K562 (cell line): Measurements from ENCODE around the gene EPHA10. TPM values are rescaled to one million over a fixed set of nuclear protein-coding genes. Genes with fewer than 3 reads are reported as not detected.

Experiments
- ATAC-seq: fragments of 200-7000 bp; cut with Tn5 transposase; 3 replicates; pipeline ENCODE4 v1.9.1; 2020; ENCODE audit warnings: moderate library complexity
- BruUV-seq: library from RNA; stranded (reverse); fragments of 400-500 nt; replicated peaks from 2 replicates; lab custom pipeline; 2021; lab: Mats Ljungman, UMichigan
- CTCF ChIA-PET: fragments of 300-600 bp; formaldehyde crosslinking; extraction: SDS; loops from one replicate; lab custom pipeline; 2021; ENCODE audit warnings: low intra/inter-chr PET ratio; lab: Yijun Ruan, JAX
- POLR2A ChIA-PET: fragments of 300-600, 350-650 bp; sonication (Branson Sonifier 250); formaldehyde crosslinking; extraction: SDS; loops from one replicate; lab custom pipeline; 2021; ENCODE audit warnings: antibody characterized with exemption, inconsistent platforms; lab: Yijun Ruan, JAX
- DNase-seq, 4 experiments: peaks; one replicate each; pipeline versions ENCODE4 v3.0.0 to v3.0.0-alpha.2; 2011 to 2018; ENCODE audit warnings: low spot score in 3 of 4, mixed read lengths in 3 of 4; ENCODE audit errors: extremely low read depth in 1 of 4
- FAIRE-seq: peaks from 2 replicates; lab custom pipeline; 2011; peaks lifted over from hg19 to GRCh38; lab: Jason Lieb, UNC
- H2AFZ ChIP-seq: 2 replicates; pipeline ENCODE4 v1.6.0; 2011; ENCODE audit warnings: low read depth, low read length, control low read depth, inconsistent platforms
- H3K27ac ChIP-seq: fragments of 200-600 bp; 3 replicates; pipeline ENCODE4 v1.8.0; 2011; ENCODE audit warnings: low read depth, mild to moderate bottlenecking, control low read depth, inconsistent platforms, low read length, moderate library complexity, mixed read lengths; ENCODE audit errors: extremely low read depth
- H3K27me3 ChIP-seq, 2 experiments: fragments of 300-600 bp in 1 of 2; 2 replicates in 1 of 2; 3 replicates in 1 of 2; pipeline versions ENCODE4 v1.6.0 to v1.8.0; 2011; ENCODE audit warnings: inconsistent platforms in 2 of 2, low read length in 2 of 2, mild to moderate bottlenecking in 1 of 2, mixed read lengths in 1 of 2, moderate library complexity in 1 of 2; ENCODE audit not compliant: control insufficient read depth in 2 of 2, insufficient read depth in 2 of 2
- H3K36me3 ChIP-seq: fragments of 300-600 bp; 3 replicates; pipeline ENCODE4 v1.8.0; 2011; ENCODE audit warnings: mild to moderate bottlenecking, low read length, inconsistent platforms; ENCODE audit not compliant: control insufficient read depth, insufficient read depth
- H3K4me1 ChIP-seq, 2 experiments: fragments of 200-600 bp in 1 of 2; replicated peaks in 1 of 2; 2 replicates in 1 of 2; 3 replicates in 1 of 2; pipeline versions ENCODE4 v1.5.1 to v1.8.0; 2011; ENCODE audit warnings: inconsistent platforms in 2 of 2, low read length in 2 of 2, mild to moderate bottlenecking in 1 of 2, mixed read lengths in 1 of 2, moderate library complexity in 1 of 2; ENCODE audit not compliant: control insufficient read depth in 2 of 2, insufficient read depth in 2 of 2
- H3K4me2 ChIP-seq: 2 replicates; pipeline ENCODE4 v1.6.1; 2011; ENCODE audit warnings: low read length, control low read depth, inconsistent platforms, mixed read lengths; ENCODE audit not compliant: insufficient read depth
- H3K4me3 ChIP-seq: fragments of 200-600 bp; sonication (generic), shearing (Covaris generic); 2 replicates; pipeline ENCODE4 v1.5.1; 2016; ENCODE audit warnings: control low read depth, inconsistent platforms
- H3K79me2 ChIP-seq: fragments of 200-600 bp; 3 replicates; pipeline ENCODE4 v1.8.0; 2011; ENCODE audit warnings: low read length, inconsistent platforms; ENCODE audit not compliant: control insufficient read depth, insufficient read depth
- H3K9ac ChIP-seq, 2 experiments: 2 replicates each; pipeline versions ENCODE4 v1.6.0 to v1.6.1; 2011; ENCODE audit warnings: low read depth in 2 of 2, low read length in 2 of 2, control low read depth in 1 of 2, inconsistent platforms in 1 of 2, mild to moderate bottlenecking in 1 of 2, mixed read lengths in 1 of 2; ENCODE audit not compliant: insufficient read depth in 1 of 2
- H3K9me1 ChIP-seq: one replicate; pipeline ENCODE4 v1.6.0; 2011; ENCODE audit warnings: inconsistent platforms, mild to moderate bottlenecking, low read length, moderate library complexity; ENCODE audit not compliant: control insufficient read depth, insufficient read depth
- H3K9me3 ChIP-seq: replicated peaks from 2 replicates; pipeline ENCODE4 v1.5.1; 2011; ENCODE audit warnings: low read depth, low read length, inconsistent platforms; ENCODE audit not compliant: control insufficient read depth, insufficient read depth
- H4K20me1 ChIP-seq: replicated peaks from 2 replicates; pipeline ENCODE4 v1.6.1; 2011; ENCODE audit warnings: low read length, inconsistent platforms, mixed read lengths; ENCODE audit not compliant: control insufficient read depth, insufficient read depth
- BCLAF1 ChIP-seq, 2 experiments: fragments of 450-650 bp in 1 of 2; IDR thresholded peaks; 2 replicates each; pipeline ENCODE4 v1.6.1; 2011 to 2017; ENCODE audit warnings: low read depth in 2 of 2, antibody characterized with exemption in 1 of 2, borderline replicate concordance in 1 of 2, low read length in 1 of 2, mild to moderate bottlenecking in 1 of 2, mixed read lengths in 1 of 2; ENCODE audit not compliant: control insufficient read depth in 1 of 2
- CGGBP1 ChIP-seq: fragments of 250-450 bp; sonication (Bioruptor Pico); IDR thresholded peaks from 2 replicates; pipeline ENCODE4 v1.9.0; 2021; ENCODE audit warnings: mild to moderate bottlenecking
- DMBX1 ChIP-seq: fragments of 250-450 bp; sonication (Bioruptor Pico); IDR thresholded peaks from 2 replicates; pipeline ENCODE4 v1.8.0; 2022; ENCODE audit warnings: inconsistent platforms, mild to moderate bottlenecking, moderate library complexity, borderline replicate concordance
- MAFG ChIP-seq: fragments of 450-650 bp; conservative IDR thresholded peaks from 2 replicates; pipeline ENCODE4 v1.6.1; 2016; ENCODE audit warnings: missing genetic modification characterization, missing compliant biosample characterization
- SIRT6 ChIP-seq: IDR thresholded peaks from one replicate; pipeline ENCODE4 v1.6.1; 2012; ENCODE audit warnings: low read depth, mild to moderate bottlenecking, control low read depth, inconsistent platforms, low read length, moderate library complexity
- TRIM25 ChIP-seq: fragments of 450-650 bp; IDR thresholded peaks from 2 replicates; pipeline ENCODE4 v1.7.0; 2016; ENCODE audit warnings: borderline replicate concordance
- ZBTB5 ChIP-seq: fragments of 450-650 bp; IDR thresholded peaks from 2 replicates; pipeline ENCODE4 v1.6.1; 2017; ENCODE audit warnings: antibody characterized with exemption
- ZNF431 ChIP-seq: sonication (generic); formaldehyde crosslinking; IDR thresholded peaks from 2 replicates; pipeline ENCODE4 v1.8.0; 2022; ENCODE audit warnings: mild to moderate bottlenecking, missing genetic modification reagents
- ZSCAN32 ChIP-seq: fragments of 450-650 bp; formaldehyde crosslinking; IDR thresholded peaks from 2 replicates; pipeline ENCODE4 v1.4.0; 2020; ENCODE audit warnings: mild to moderate bottlenecking, moderate library complexity
- WGBS: fragments of 100-300 bp; shearing (Covaris generic); methylation state at CpG from one replicate; pipeline ENCODE4 v1.1.6; 2016; ENCODE audit warnings: low coverage, mixed read lengths; ENCODE audit not compliant: insufficient coverage; ENCODE audit errors: missing lambda C conversion rate; 5-methylcytosine and 5-hydroxymethylcytosine counted together
- in situ Hi-C: fragments of 300-500 bp; cut with MboI; formaldehyde crosslinking; loops from 4 replicates; pipeline ENCODE4 v1.15.0; 2018; ENCODE audit warnings: inconsistent platforms, mixed read lengths
- intact Hi-C: fragments of 100-400 bp; cut with micrococcal nuclease; formaldehyde crosslinking; loops from 2 replicates; pipeline ENCODE4 v1.14.2; 2022
- polyA plus RNA-seq, 8 experiments: library from polyadenylated mRNA; depleted of rRNA in 4 of 8; stranded (reverse) in 5 of 8; unstranded in 3 of 8; fragments of >200 nt; fragmentation: Nextera tagmentation in 2 of 8; fragmentation: Illumina TruSeq in 1 of 8; extraction: Ambion mirVana in 2 of 8; extraction: Trizol in 1 of 8; gene quantifications; 2 replicates each; pipeline versions ENCODE4 v1.2.1 to v1.2.3, GENCODE V29; 2011 to 2014; ENCODE audit warnings: inconsistent platforms in 1 of 8, missing spikeins in 1 of 8
- total RNA-seq, 7 experiments: library from RNA; depleted of rRNA in 6 of 7; stranded (reverse); fragments of >200 nt in 6 of 7; fragmentation: Illumina TruSeq in 2 of 7; extraction: Trizol in 2 of 7; gene quantifications; 2 replicates each; pipeline versions ENCODE4 v1.2.1 to v1.2.3, GENCODE V29; 2011 to 2021; ENCODE audit warnings: low replicate concordance in 1 of 7

The EPHA10 gene
- total and polyA plus RNA-seq, 9 of the 15 experiments (the other 6 are each of a cell fraction or from before 2014, with no cell fraction given), result 0.03 TPM; not detected in 8

- TF ChIP-seq BCLAF1 (IDR thresholded peaks at IDR 0.05; ENCODE audit: borderline replicate concordance in 1 of 2, control insufficient read depth in 1 of 2, low read depth in 2 of 2, low read length in 1 of 2), result no peak
- TF ChIP-seq MAFG, result no peak
Observed at GRCh38 chr1:37718181-37718900, 46.6 kb downstream of the EPHA10 start (continued).

- Histone ChIP-seq H3K9me3 (no peaks in the 10 kb centered on the region; the same call in 1 of the 2 replicates), H3K4me3 (no peak overlapping the region), H3K27ac (no peak overlapping the region), H4K20me1 (peaks cover 18% of the 10 kb centered on the region), H3K4me1 (peaks cover 0 to 23% of the 10 kb centered on the region in 2 experiments; a peak in 2 of 5 replicates), H3K9me1 (peaks cover 4% of the 10 kb centered on the region), H3K9ac (0 out of 4 replicates have a peak overlapping the region, but pooled peaks of 1 of the 2 experiments have one; percentile 14), H2AFZ (no peak overlapping the region), H3K36me3 (no peaks in the 10 kb centered on the region), H3K27me3 (peaks cover 38 to 71% of the 10 kb centered on the region in 2 experiments), H3K4me2 (no peak overlapping the region), H3K79me2 (no peaks in the 10 kb centered on the region)
- intact Hi-C loops (no loop called here), in situ Hi-C loops (no loop called here)
- CTCF ChIA-PET, result no interaction called here
- FAIRE-seq (no peak), DNase-seq (no peak), ATAC-seq (no peak)
- POLR2A ChIA-PET, result interaction anchor here (0.6 to 2.1 kb wide), 6 partner anchors 9 to 99 kb away, joined by 3 to 11 read pairs (median 4); no protein-coding TSS in a partner anchor
- WGBS, result 10% methylated on average over 6 of the region's 6 CpGs
- no TSS peak for BruUV-seq
- TF ChIP-seq DMBX1 (CRISPR knock-in tag) (no peak), ZSCAN32 (CRISPR knock-in tag) (no peak), SIRT6 (no peak), ZNF431 (CRISPR knock-in tag) (no peak), TRIM25 (no peak), CGGBP1 (no peak), ZBTB5 (no peak)
Observed at GRCh38 chr1:37717631-37718030, 47.3 kb downstream of the EPHA10 start.
